ENCODE measurements around the gene THSD7B.

- TF ChIP-seq TCF7 (IDR thresholded peaks at IDR 0.05; ENCODE audit: borderline replicate concordance): no peak
- no peak for TF ChIP-seq USF1 (IDR thresholded peaks at IDR 0.05; ENCODE audit: borderline replicate concordance, extremely low read length, insufficient read depth, low read depth, low read length)
- TF ChIP-seq, protein P1, sequence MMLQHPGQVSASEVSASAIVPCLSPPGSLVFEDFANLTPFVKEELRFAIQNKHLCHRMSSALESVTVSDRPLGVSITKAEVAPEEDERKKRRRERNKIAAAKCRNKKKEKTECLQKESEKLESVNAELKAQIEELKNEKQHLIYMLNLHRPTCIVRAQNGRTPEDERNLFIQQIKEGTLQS (IDR thresholded peaks at IDR 0.05; ENCODE audit: borderline replicate concordance, extremely low read depth, low read depth, low read length): no peak
These were observed 873.6 kb downstream of the THSD7B start for GRCh38 chr2:137638932-137639331.
